IMR-90 (cell line): ENCODE data around the gene GSK3B. TPM values are rescaled to one million over a fixed set of nuclear protein-coding genes. Genes with fewer than 3 reads are reported as not detected.

ENCODE experiments used
- ATAC-seq: fragments of 200-7000 bp; cut with Tn5 transposase; 2 replicates; pipeline ENCODE4 v1.9.1; 2020; ENCODE audit warnings: low read depth, mild to moderate bottlenecking, moderate library complexity
- BruUV-seq: library from RNA; stranded (reverse); fragments of 400-500 nt; replicated peaks from 2 replicates; lab custom pipeline; 2021; lab: Mats Ljungman, UMichigan
- CTCF ChIA-PET: fragments of 300-600 bp; formaldehyde crosslinking; extraction: SDS; loops from one replicate; lab custom pipeline; 2021; ENCODE audit warnings: antibody characterized with exemption; lab: Yijun Ruan, JAX
- POLR2A ChIA-PET: fragments of 300-600 bp; sonication (Branson Sonifier 250); formaldehyde crosslinking; loops from one replicate; lab custom pipeline; 2022; ENCODE audit warnings: antibody characterized with exemption; ENCODE audit not compliant: unreplicated experiment; lab: Charles Lee
- DNase-seq: peaks from one replicate; pipeline ENCODE4 v3.0.0; 2013
- H2AFZ ChIP-seq: replicated peaks from 2 replicates; pipeline ENCODE3; 2013; ENCODE audit warnings: low read length, mild to moderate bottlenecking; ENCODE audit not compliant: poor library complexity
- H2AK5ac ChIP-seq: 2 replicates; pipeline ENCODE4 v1.6.1; 2013; ENCODE audit warnings: low read depth, low read length, inconsistent platforms
- H2AK9ac ChIP-seq: replicated peaks from 2 replicates; pipeline ENCODE3; 2013; ENCODE audit warnings: mild to moderate bottlenecking, low read depth, low read length, moderate library complexity; ENCODE audit not compliant: poor library complexity
- H2BK120ac ChIP-seq: 2 replicates; pipeline ENCODE4 v1.6.1; 2013; ENCODE audit warnings: low read depth, low read length, inconsistent platforms
- H2BK15ac ChIP-seq: 3 replicates; pipeline ENCODE4 v1.6.1; 2013; ENCODE audit warnings: low read depth, low read length, inconsistent platforms
- H2BK20ac ChIP-seq: 2 replicates; pipeline ENCODE4 v1.6.1; 2013; ENCODE audit warnings: low read depth, mild to moderate bottlenecking, inconsistent platforms, low read length, moderate library complexity
- H2BK5ac ChIP-seq: 2 replicates; pipeline ENCODE4 v1.6.1; 2013; ENCODE audit warnings: mild to moderate bottlenecking, low read depth, low read length, inconsistent platforms; ENCODE audit not compliant: poor library complexity, severe bottlenecking
- H3K14ac ChIP-seq: replicated peaks from 2 replicates; pipeline ENCODE4 v1.6.1; 2013; ENCODE audit warnings: low read depth, low read length, inconsistent platforms
- H3K18ac ChIP-seq: 2 replicates; pipeline ENCODE4 v1.6.1; 2013; ENCODE audit warnings: low read depth, low read length, control low read depth
- H3K23ac ChIP-seq: 2 replicates; pipeline ENCODE4 v1.6.1; 2013; ENCODE audit warnings: low read depth, low read length, inconsistent platforms
- H3K27ac ChIP-seq: 2 replicates; pipeline ENCODE4 v1.5.1; 2013; ENCODE audit warnings: mild to moderate bottlenecking, control low read depth, low read length; ENCODE audit not compliant: insufficient read depth
- H3K27me3 ChIP-seq: 2 replicates; pipeline ENCODE4 v1.6.1; 2013; ENCODE audit warnings: low read length; ENCODE audit not compliant: control insufficient read depth, insufficient read depth
- H3K36me3 ChIP-seq: 2 replicates; pipeline ENCODE4 v1.6.1; 2013; ENCODE audit warnings: low read length, mixed read lengths; ENCODE audit not compliant: control insufficient read depth, insufficient read depth
- H3K4ac ChIP-seq: 2 replicates; pipeline ENCODE4 v1.6.1; 2013; ENCODE audit warnings: low read depth, low read length, inconsistent platforms
- H3K4me1 ChIP-seq: 2 replicates; pipeline ENCODE4 v1.6.1; 2013; ENCODE audit warnings: low read length, mixed read lengths; ENCODE audit not compliant: control insufficient read depth, insufficient read depth
- H3K4me2 ChIP-seq: 2 replicates; pipeline ENCODE4 v1.6.1; 2013; ENCODE audit warnings: low read depth, mild to moderate bottlenecking, control low read depth, low read length, moderate library complexity
- H3K4me3 ChIP-seq: 2 replicates; pipeline ENCODE4 v1.5.1; 2013; ENCODE audit warnings: low read depth, mild to moderate bottlenecking, control low read depth, low read length, moderate library complexity; ENCODE audit not compliant: insufficient read depth
- H3K56ac ChIP-seq: 2 replicates; pipeline ENCODE4 v1.6.1; 2013; ENCODE audit warnings: low read length, inconsistent platforms; ENCODE audit not compliant: insufficient read depth; ENCODE audit errors: extremely low read depth
- H3K79me1 ChIP-seq, 2 experiments: 2 replicates each; pipeline ENCODE4 v1.6.1; 2013; ENCODE audit warnings: low read length in 2 of 2, inconsistent platforms in 1 of 2, low read depth in 1 of 2
- H3K9ac ChIP-seq: 2 replicates; pipeline ENCODE4 v1.6.1; 2013; ENCODE audit warnings: low read depth, low read length, control low read depth
- H3K9me1 ChIP-seq: 2 replicates; pipeline ENCODE4 v1.6.1; 2013; ENCODE audit warnings: low read length, inconsistent platforms; ENCODE audit not compliant: insufficient read depth
- H3K9me3 ChIP-seq: 2 replicates; pipeline ENCODE4 v1.6.1; 2013; ENCODE audit warnings: low read length; ENCODE audit not compliant: control insufficient read depth, insufficient read depth
- H4K20me1 ChIP-seq: 2 replicates; pipeline ENCODE4 v1.6.1; 2013; ENCODE audit warnings: low read length, inconsistent platforms; ENCODE audit not compliant: insufficient read depth
- H4K5ac ChIP-seq: 2 replicates; pipeline ENCODE4 v1.6.1; 2013; ENCODE audit warnings: mild to moderate bottlenecking, low read depth, low read length, control low read depth
- H4K8ac ChIP-seq, 2 experiments: 2 replicates each; pipeline ENCODE4 v1.6.1; 2013; ENCODE audit warnings: low read depth in 2 of 2, low read length in 2 of 2, control low read depth in 1 of 2, inconsistent platforms in 1 of 2
- H4K91ac ChIP-seq: 2 replicates; pipeline ENCODE4 v1.6.1; 2013; ENCODE audit warnings: low read depth, low read length, inconsistent platforms; ENCODE audit not compliant: insufficient read depth
- CHD1 ChIP-seq: IDR thresholded peaks from 2 replicates; pipeline ENCODE4 v1.6.1; 2012; ENCODE audit warnings: low read depth, low read length, improper control_type of control experiment
- MAFK ChIP-seq: IDR thresholded peaks from 2 replicates; pipeline ENCODE4 v1.6.1; 2012; ENCODE audit warnings: low read depth, low read length, improper control_type of control experiment
- MXI1 ChIP-seq: IDR thresholded peaks from 2 replicates; pipeline ENCODE4 v1.6.1; 2012; ENCODE audit warnings: low read depth, mild to moderate bottlenecking, low read length, moderate library complexity, borderline replicate concordance
- POLR2A ChIP-seq: IDR thresholded peaks from 2 replicates; pipeline ENCODE4 v1.6.1; 2012; ENCODE audit warnings: mild to moderate bottlenecking, low read depth, low read length
- RFX5 ChIP-seq: IDR thresholded peaks from 2 replicates; pipeline ENCODE4 v1.8.0; 2012; ENCODE audit warnings: low read depth, mild to moderate bottlenecking, low read length, moderate library complexity
- USF2 ChIP-seq: fragments of 150-350 bp; IDR thresholded peaks from 2 replicates; pipeline ENCODE4 v1.6.1; 2017; ENCODE audit warnings: mild to moderate bottlenecking, antibody characterized with exemption, low read length, low read depth
- WGBS, 2 experiments: methylation state at CpG; one replicate each; pipeline versions ENCODE4 v1.1.5 to v1.1.7; 2013; ENCODE audit warnings: missing lambda C conversion rate in 2 of 2; ENCODE audit not compliant: insufficient read length in 1 of 2; ENCODE audit errors: extremely low coverage in 2 of 2; 5-methylcytosine and 5-hydroxymethylcytosine counted together
- dilution Hi-C: fragments of 300-500 bp; cut with HindIII; formaldehyde crosslinking; loops from one replicate; pipeline ENCODE4 v1.14.3; 2018; ENCODE audit warnings: low sequenced_read_pairs; ENCODE audit not compliant: unreplicated experiment
- in situ Hi-C: fragments of 300-500 bp; cut with MboI; formaldehyde crosslinking; loops from 3 replicates; pipeline ENCODE4 v1.14.3; 2019; ENCODE audit warnings: low sequenced_read_pairs, inconsistent platforms, mixed read lengths
- intact Hi-C: fragments of 100-400 bp; cut with micrococcal nuclease; formaldehyde crosslinking; loops from 2 replicates; pipeline ENCODE4 v1.10.0; 2022
- polyA plus RNA-seq, 3 experiments: library from polyadenylated mRNA; depleted of rRNA; stranded (reverse); fragments of >200 nt; gene quantifications; 2 replicates each; pipeline ENCODE4 v1.2.3, GENCODE V29; 2012; ENCODE audit warnings: low replicate concordance in 1 of 3
- total RNA-seq: library from RNA; depleted of rRNA; stranded (reverse); fragments of >200 nt; gene quantifications from 2 replicates; pipeline ENCODE4 v1.2.3, GENCODE V29; 2012

Gene GSK3B
- total and polyA plus RNA-seq, 2 of the 4 experiments (the other 2 are of a cell fraction) = 19.2 to 33.2 TPM

GRCh38 chr3:120070263-120070981 lies 23.8 kb downstream of the GSK3B start:
- DNase-seq (no peak), ATAC-seq (no peak)
- dilution Hi-C loops = no loop called here
- no peak overlapping the region for H3K4ac ChIP-seq
- H4K20me1 ChIP-seq = peaks cover 88% of the 10 kb centered on the region
- no peak overlapping the region for H2BK20ac ChIP-seq
- H2AFZ ChIP-seq = no peak overlapping the region
- H3K4me3 ChIP-seq = no peak overlapping the region
- no peak overlapping the region for H3K14ac ChIP-seq
- no peaks in the 10 kb centered on the region for H3K9me3 ChIP-seq
- H3K56ac ChIP-seq = no peak overlapping the region
- no peak overlapping the region for H3K4me2 ChIP-seq
- peaks cover 2 to 56% of the 10 kb centered on the region in 2 experiments; a peak in 3 of 4 replicates for H3K79me1 ChIP-seq
- no peaks in the 10 kb centered on the region for H3K27me3 ChIP-seq
- peaks cover 2% of the 10 kb centered on the region for H3K36me3 ChIP-seq
- no peak for TF ChIP-seq MXI1
- TF ChIP-seq CHD1 = no peak
- TF ChIP-seq MAFK = no peak
- TF ChIP-seq USF2 = no peak
- no peak for TF ChIP-seq RFX5
- no peak for TF ChIP-seq POLR2A
- no peak overlapping the region for H3K18ac ChIP-seq
- H3K27ac ChIP-seq = no peak overlapping the region
- no CpG with 5 or more reads among the region's 4 CpGs for WGBS, 2 experiments
- no peak overlapping the region for H2AK5ac ChIP-seq
- no peak overlapping the region for H4K5ac ChIP-seq
- no peak overlapping the region for H2AK9ac ChIP-seq
- CTCF ChIA-PET = interaction anchor here (0.6 kb wide), 1 partner anchor 18 kb away, joined by 3 read pairs; no protein-coding TSS in a partner anchor
- intact Hi-C loops = no loop called here
- no peak overlapping the region for H2BK15ac ChIP-seq
- no peak overlapping the region for H3K23ac ChIP-seq
- in situ Hi-C loops = no loop called here
- no peak overlapping the region for H2BK5ac ChIP-seq
- POLR2A ChIA-PET = no interaction called here
- no peaks in the 10 kb centered on the region for H3K4me1 ChIP-seq
- no peak overlapping the region for H3K9ac ChIP-seq
- H4K8ac ChIP-seq = no peak overlapping the region
- no TSS peak for BruUV-seq
- H3K9me1 ChIP-seq = peaks cover 8% of the 10 kb centered on the region; the same call in 1 of the 2 replicates
- H2BK120ac ChIP-seq = no peak overlapping the region
- H4K91ac ChIP-seq = no peak overlapping the region
